H1 (cell line): ENCODE measurements around the gene GABPA. TPM values are rescaled to one million over a fixed set of nuclear protein-coding genes. Genes with fewer than 3 reads are reported as not detected.

Source experiments
- NANOG ChIP-seq: IDR thresholded peaks from 2 replicates; pipeline ENCODE4 v1.6.1; 2011; ENCODE audit warnings: low read length, low read depth, mild to moderate bottlenecking, inconsistent platforms; ENCODE audit not compliant: insufficient read depth, poor library complexity, severe bottlenecking
- RNF2 ChIP-seq: fragments of 200-900, 300-1000 bp; sonication (generic); IDR thresholded peaks from 2 replicates; pipeline ENCODE4 v1.7.1; 2016; ENCODE audit warnings: borderline replicate concordance, low read depth, mild to moderate bottlenecking, antibody characterized with exemption, low read length; ENCODE audit not compliant: poor library complexity, severe bottlenecking; ENCODE audit errors: missing control alignments
- TEAD4 ChIP-seq: IDR thresholded peaks from 2 replicates; pipeline ENCODE4 v1.6.1; 2012; ENCODE audit warnings: low read depth, low read length, inconsistent platforms, mixed read lengths
- polyA plus RNA-seq, 7 experiments: library from polyadenylated mRNA; depleted of rRNA in 3 of 7; stranded (reverse) in 5 of 7; unstranded in 2 of 7; fragments of >200 nt in 5 of 7; fragments of 200-250 nt in 2 of 7; gene quantifications; 1 replicate in 5 of 7; 2 replicates in 1 of 7; 4 replicates in 1 of 7; pipeline versions ENCODE4 v1.2.1 to v1.2.3, GENCODE V29; 2011 to 2013; ENCODE audit warnings: missing spikeins in 2 of 7, mixed read lengths in 2 of 7
- total RNA-seq: library from RNA; stranded (reverse); fragmentation: NEBNext Ultra II Directional; extraction: Animal tissue kit (Norgen Biotek cat#: 25700); gene quantifications from 2 replicates; pipeline ENCODE4 v1.2.1, GENCODE V29; 2021

The GABPA gene
- total and polyA plus RNA-seq, 2 of the 8 experiments (the other 6 are each of a cell fraction or from before 2014, with no cell fraction given) = 5.2 to 22.2 TPM

GRCh38 chr21:25767921-25768320 is 33.1 kb downstream of the GABPA start (continued):
- no peak for TF ChIP-seq TEAD4
- TF ChIP-seq NANOG = no peak
- TF ChIP-seq RNF2 = no peak
